ENCODE data around the gene CLCN6. TPM values are rescaled to one million over a fixed set of nuclear protein-coding genes. Genes with fewer than 3 reads are reported as not detected.

Gene CLCN6
- polyA plus RNA-seq, 3 donors: 13.5 to 15.1 (median 14.9) TPM

Other genes starting within 250 kb of the CLCN6 start
- gene FBXO2, start 151.8 kb upstream of the CLCN6 start, polyA plus RNA-seq (ENCODE audit: insufficient read length in 3 of 3): 1 to 10 TPM; 1.0 to 1.2 (median 1.1) TPM
- 10 to 100 TPM; 11.0 to 14.2 (median 11.8) TPM for gene FBXO44, start 151.3 kb upstream of the CLCN6 start, polyA plus RNA-seq (ENCODE audit: insufficient read length in 3 of 3)
- 1 to 10 TPM; 3.6 to 4.8 (median 4.2) TPM for gene FBXO6, start 142.0 kb upstream of the CLCN6 start, polyA plus RNA-seq (ENCODE audit: insufficient read length in 3 of 3)
- 10 to 100 TPM; 41.9 to 45.9 (median 44.7) TPM for gene MAD2L2, start 125.0 kb upstream of the CLCN6 start, polyA plus RNA-seq (ENCODE audit: insufficient read length in 3 of 3)
- 1 to 10 TPM in 1 of 3 donors, under 1 TPM in 2; 0.80 to 1.3 (median 0.89) TPM for gene DRAXIN, start 114.5 kb upstream of the CLCN6 start, polyA plus RNA-seq (ENCODE audit: insufficient read length in 3 of 3)
- gene AGTRAP, start 70.1 kb upstream of the CLCN6 start, polyA plus RNA-seq (ENCODE audit: insufficient read length in 3 of 3): 10 to 100 TPM; 36.4 to 42.5 (median 36.6) TPM
- under 1 TPM in 2 of 3 donors, not detected in 1; 0.36 to 0.46 TPM for gene C1orf167, start 44.0 kb upstream of the CLCN6 start, polyA plus RNA-seq (ENCODE audit: insufficient read length in 3 of 3)
- gene MTHFR, start 227 bp upstream of the CLCN6 start, polyA plus RNA-seq (ENCODE audit: insufficient read length in 3 of 3): 10 to 100 TPM; 15.4 to 18.8 (median 17.2) TPM
- 1 to 10 TPM in 2 of 3 donors, under 1 TPM in 1; 0.17 to 2.0 (median 1.3) TPM for gene NPPA, start 41.6 kb downstream of the CLCN6 start, polyA plus RNA-seq (ENCODE audit: insufficient read length in 3 of 3)
- gene NPPB, start 52.8 kb downstream of the CLCN6 start, polyA plus RNA-seq (ENCODE audit: insufficient read length in 3 of 3): not detected
- 10 to 100 TPM; 37.7 to 42.6 (median 40.1) TPM for gene KIAA2013, start 120.2 kb downstream of the CLCN6 start, polyA plus RNA-seq (ENCODE audit: insufficient read length in 3 of 3)
- gene PLOD1, start 128.5 kb downstream of the CLCN6 start, polyA plus RNA-seq (ENCODE audit: insufficient read length in 3 of 3): 100 to 1,000 TPM; 102 to 103 (median 102) TPM
- gene MFN2, start 174.3 kb downstream of the CLCN6 start, polyA plus RNA-seq (ENCODE audit: insufficient read length in 3 of 3): 10 to 100 TPM; 73.1 to 77.8 (median 74.1) TPM
- 10 to 100 TPM; 17.9 to 22.1 (median 21.3) TPM for gene MIIP, start 213.3 kb downstream of the CLCN6 start, polyA plus RNA-seq (ENCODE audit: insufficient read length in 3 of 3)

Data from right renal cortex interstitium (tissue), 3 donors.